Cardiac fibroblast (primary cell): ENCODE results near the gene CEP162.
A peak's percentile ranks its signal among the peaks of the same experiment; 100 is the strongest.

Source experiments
- DNase-seq, 2 donors: peaks; one replicate each; pipeline versions ENCODE4 v3.0.0 to v3.0.0-alpha.2; 2010; ENCODE audit warnings: low read depth in 2 of 2
- H3K4me3 ChIP-seq, 2 donors: replicated peaks in 1 of 2; 1 replicate in 1 of 2; 2 replicates in 1 of 2; pipeline ENCODE4 v1.5.1; 2011; ENCODE audit warnings: low read depth in 2 of 2, low read length in 2 of 2, mild to moderate bottlenecking in 2 of 2, moderate library complexity in 1 of 2
- CTCF ChIP-seq: IDR thresholded peaks from one replicate; pipeline ENCODE4 v1.5.1; 2011; ENCODE audit warnings: low read depth, mild to moderate bottlenecking, low read length, inconsistent platforms

Gene CEP162

DNA sequence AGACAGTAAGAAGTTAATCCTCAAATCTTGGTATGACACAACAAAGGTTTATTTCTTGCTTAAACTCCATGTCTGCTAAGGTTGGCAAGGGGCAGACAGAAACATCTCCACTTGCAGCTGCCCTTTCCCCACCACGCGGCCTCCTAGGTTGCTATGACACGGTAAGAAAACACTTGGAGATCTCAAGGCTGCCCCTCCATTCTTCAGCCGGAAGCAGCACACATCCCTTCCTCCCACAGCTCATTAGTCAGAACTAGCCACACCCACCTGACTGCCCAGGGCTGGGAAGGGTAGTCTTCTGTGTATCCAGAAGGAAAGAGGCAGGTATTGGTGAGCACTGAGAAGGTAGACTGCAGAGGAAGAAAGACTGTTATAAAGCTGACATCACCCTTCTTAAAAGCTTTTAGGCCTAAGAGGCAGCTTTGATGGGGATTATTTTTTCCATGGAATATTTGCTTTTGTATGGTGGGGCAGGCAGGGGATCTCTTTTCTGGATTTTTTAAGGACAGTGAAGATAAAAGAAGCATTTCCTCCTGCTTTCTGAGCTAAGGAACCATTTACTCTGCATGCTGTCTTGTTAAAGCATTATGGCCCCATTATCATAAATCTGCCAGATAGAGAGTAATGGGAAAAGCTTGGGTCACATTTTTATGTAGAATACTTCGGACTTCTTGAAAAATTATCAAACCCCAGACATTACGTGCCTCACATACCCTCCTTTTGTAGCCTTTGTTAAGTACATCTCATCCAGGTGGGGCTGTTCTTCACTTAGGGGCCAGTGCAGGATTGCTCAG, 152.3 kb downstream of the CEP162 start:
- no peak overlapping the region for H3K4me3 ChIP-seq
- peak; percentile 28 to 32 for DNase-seq
- no peak for TF ChIP-seq CTCF
